KBM-7 (cell line): ENCODE measurements around the gene SLC2A4.
A peak's percentile ranks its signal among the peaks of the same experiment; 100 is the strongest.

Experiments used
- DNase-seq: peaks from one replicate; pipeline ENCODE4 v3.0.0-alpha.2; 2015
- in situ Hi-C: fragments of 300-500 bp; cut with MboI; formaldehyde crosslinking; loops from 2 replicates; pipeline ENCODE4 v1.14.3; 2020; ENCODE audit warnings: low sequenced_read_pairs, low pct_unique_long_range_greater_than_20kb, mixed read lengths

SLC2A4 gene

DNA sequence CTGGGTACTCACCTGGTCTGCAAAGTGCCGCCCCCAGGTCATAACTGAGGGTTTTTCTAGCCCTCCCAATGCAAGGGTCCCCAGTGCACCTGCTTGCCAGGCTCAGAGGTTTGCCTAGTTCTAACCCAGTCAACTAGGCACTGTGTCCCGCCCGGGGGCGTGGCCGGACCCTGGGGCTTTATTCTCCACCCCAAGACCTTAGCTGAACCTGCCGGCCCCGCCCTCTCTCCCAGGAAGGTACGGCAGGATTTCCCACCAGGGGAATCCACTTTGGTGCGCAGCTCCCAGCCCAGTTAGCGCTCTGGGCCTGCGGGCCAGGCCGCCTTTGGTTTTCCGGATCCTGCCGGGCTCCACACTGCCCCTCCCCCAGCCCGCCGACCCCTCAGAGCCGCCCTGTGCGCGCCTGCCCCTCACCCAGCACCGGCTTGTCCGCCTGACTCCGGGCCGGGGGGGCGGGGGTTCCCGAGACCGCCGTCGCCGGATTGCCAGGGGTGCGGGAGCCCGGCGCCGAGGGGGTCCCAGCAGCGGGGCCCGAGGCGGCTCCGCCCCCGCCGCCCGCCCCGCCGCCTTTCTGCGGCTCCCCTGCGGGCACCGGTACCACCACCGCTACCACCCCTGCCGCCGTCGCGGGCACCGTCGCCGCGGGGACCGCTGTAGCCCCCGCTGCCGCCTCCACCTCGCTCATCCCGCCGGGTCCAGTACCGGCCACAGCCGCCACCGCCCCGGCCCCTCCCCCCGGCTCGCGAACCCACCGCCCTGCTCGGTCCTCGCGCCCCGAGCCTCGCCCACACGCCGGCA lies 12.5 kb downstream of the SLC2A4 start:
- peak; percentile 38 for DNase-seq
- in situ Hi-C loops: no loop called here

DNA sequence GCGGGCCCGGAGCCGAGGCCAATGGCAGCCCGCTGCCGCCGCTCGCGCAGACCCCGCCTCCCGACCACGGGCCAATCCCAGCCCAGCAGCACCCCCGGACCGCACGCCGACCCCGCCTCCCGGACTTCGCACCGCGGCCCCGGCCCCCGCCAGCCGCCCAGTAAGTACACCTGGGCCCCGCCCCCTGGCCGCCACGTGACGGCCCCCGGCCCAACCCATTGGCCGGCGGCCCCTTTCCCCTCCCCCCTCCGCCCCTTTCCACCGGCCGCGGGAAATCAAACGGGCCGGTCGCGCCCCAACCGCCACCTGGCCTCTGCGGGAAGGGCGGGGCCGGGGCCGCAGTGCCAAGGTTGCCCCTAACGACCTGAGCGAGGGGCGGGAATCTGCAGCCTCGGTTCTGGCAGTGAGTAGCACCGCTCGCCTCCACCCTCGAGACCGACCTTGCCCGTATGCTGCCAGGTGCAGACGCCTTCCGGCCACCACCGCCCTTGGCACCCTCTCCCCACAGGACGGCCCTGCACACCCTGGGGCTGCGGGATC lies 13.2 kb downstream of the SLC2A4 start, which contains the start of gene YBX2:
Gene YBX2 (minus strand): TSS at position 26 of the 540 bp plus-strand sequence. CDS start 139 bp downstream, outside the sequence.
- DNase-seq: peak; percentile 60
- in situ Hi-C loops: no loop called here

- no peak for DNase-seq
- in situ Hi-C loops: no loop called here
These were observed 14.0 kb downstream of the SLC2A4 start for GRCh38 chr17:7295230-7296180.

GRCh38 chr17:7296189-7296861 lies 14.8 kb downstream of the SLC2A4 start:
- peak; percentile 91 for DNase-seq
- in situ Hi-C loops: no loop called here

DNA sequence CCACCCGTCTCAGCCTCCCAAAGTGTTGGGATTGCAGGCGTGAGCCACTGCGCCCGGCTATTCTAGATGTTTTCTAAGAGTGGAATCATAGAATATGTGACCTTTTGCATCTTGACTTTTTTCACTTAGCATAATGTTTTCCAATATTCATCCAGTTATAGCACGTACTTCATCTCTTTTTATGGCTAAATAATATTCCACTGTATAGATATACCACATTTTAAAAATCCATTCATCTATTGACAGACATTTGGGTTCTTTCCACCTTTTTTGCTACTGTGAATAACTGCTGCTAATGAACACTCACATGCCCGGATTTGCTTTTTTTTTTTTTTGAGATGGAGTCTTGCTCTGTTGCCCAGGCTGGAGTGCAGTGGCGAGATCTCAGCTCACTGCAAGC lies 22.7 kb downstream of the SLC2A4 start:
- in situ Hi-C loops: no loop called here
- no peak for DNase-seq

DNA sequence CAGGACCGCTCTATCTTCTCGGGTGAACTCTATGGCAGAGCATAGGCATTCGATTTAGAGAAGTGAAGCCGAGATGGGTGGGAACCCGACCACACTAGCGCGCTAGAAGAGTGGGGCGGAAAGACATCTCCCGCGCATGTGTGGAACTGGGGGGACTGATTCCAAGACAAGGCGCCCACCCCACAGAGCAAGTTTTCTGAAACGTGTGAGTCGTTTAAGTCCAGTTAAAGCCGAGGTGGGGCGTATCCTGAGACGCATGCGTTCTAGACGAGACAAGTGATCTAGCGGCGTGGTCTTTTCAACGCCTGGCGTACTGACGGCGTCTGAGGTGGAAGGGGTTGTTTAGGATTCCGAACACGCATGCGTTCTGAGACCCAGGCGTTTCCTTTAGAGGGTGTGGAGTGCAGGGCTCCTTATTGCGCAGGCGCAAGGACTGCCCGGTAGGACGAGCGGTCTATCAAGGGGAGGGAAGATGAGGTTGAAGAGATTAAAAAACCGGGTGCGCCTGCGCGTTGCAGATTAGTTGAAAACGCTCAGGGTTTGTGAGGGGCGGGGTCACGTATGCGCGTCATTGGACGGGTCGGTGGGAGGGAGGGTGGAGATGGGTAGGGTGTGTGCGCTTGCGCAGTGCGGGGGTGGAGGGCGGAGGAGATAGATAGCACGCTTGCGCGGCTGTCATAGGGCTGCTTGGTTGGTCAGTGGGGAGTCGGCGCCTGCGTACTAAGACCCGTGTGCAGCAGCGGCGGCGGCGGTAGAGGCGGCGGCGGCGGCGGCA lies 25.6 kb downstream of the SLC2A4 start, which contains the start of gene EIF5A:
Gene EIF5A (plus strand): TSS at position 718 of the 775 bp plus-strand sequence. CDS start 2,008 bp downstream, outside the sequence.
- in situ Hi-C loops: no loop called here
- peak; percentile 99 for DNase-seq

- DNase-seq: no peak
- in situ Hi-C loops: no loop called here
These were observed 26.4 kb downstream of the SLC2A4 start for GRCh38 chr17:7307686-7308624.

GRCh38 chr17:7308625-7309433 lies 27.3 kb downstream of the SLC2A4 start:
- in situ Hi-C loops: no loop called here
- peak; percentile 85 for DNase-seq

DNA sequence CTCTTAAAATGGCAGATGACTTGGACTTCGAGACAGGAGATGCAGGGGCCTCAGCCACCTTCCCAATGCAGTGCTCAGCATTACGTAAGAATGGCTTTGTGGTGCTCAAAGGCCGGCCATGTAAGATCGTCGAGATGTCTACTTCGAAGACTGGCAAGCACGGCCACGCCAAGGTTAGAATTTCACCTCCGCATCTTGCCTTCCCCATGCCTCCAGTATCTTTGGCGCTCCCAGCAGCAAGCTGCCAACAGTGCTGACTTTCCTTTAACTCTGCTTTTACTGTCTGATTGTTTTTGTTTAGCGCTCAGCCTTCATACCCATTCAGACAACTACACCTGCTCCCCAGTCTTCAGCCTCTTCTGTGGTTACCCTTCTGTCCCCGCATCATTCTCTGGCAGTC lies 28.1 kb downstream of the SLC2A4 start:
- DNase-seq: no peak

GRCh38 chr17:7311110-7311705 lies 29.7 kb downstream of the SLC2A4 start:
- DNase-seq: no peak
- in situ Hi-C loops: no loop called here

More for the DNA sequence above, 28.1 kb downstream of the SLC2A4 start:
- in situ Hi-C loops: no loop called here

GRCh38 chr17:7312432-7313087 lies 31.0 kb downstream of the SLC2A4 start:
- DNase-seq: no peak
- in situ Hi-C loops: no loop called here

DNA sequence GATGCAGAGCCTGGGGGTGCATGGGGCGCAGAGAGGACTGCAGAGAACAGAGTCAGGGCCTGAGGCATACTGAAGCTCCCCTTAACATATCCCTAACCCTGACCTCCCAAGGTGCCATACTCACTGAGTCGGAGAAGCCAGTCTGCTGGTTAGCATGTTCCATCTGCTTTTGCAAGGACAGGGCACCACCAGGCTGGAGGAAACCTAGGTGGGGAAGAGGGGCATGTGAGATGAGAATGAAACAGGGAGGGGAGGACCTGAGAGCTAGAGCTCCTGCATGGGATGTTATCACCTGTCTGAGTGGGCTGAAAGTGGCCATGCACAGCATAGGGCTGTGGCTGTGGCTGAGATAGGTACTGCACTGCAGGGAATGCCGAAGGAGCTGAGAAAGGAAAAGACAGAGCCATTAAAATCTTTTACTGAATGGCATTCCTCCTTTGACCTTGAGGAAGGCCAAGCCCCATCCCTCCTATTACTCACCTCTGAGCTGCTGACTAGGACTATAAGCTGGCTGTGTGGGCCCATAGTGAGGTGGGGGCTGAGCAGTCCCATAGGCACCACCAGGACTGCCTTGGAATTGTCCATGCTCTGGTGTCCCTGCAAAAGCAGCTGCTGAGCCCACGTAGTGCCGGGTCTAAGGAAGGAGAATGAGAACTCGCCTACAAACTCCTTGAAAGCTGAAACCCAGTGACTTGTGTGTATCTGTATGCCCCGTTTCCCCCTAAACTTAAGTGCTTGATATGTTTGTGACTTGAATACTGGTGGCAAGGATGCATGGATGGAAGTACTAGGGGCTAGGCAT lies 31.8 kb downstream of the SLC2A4 start:
- peak; percentile 38 for DNase-seq
- in situ Hi-C loops: no loop called here

DNA sequence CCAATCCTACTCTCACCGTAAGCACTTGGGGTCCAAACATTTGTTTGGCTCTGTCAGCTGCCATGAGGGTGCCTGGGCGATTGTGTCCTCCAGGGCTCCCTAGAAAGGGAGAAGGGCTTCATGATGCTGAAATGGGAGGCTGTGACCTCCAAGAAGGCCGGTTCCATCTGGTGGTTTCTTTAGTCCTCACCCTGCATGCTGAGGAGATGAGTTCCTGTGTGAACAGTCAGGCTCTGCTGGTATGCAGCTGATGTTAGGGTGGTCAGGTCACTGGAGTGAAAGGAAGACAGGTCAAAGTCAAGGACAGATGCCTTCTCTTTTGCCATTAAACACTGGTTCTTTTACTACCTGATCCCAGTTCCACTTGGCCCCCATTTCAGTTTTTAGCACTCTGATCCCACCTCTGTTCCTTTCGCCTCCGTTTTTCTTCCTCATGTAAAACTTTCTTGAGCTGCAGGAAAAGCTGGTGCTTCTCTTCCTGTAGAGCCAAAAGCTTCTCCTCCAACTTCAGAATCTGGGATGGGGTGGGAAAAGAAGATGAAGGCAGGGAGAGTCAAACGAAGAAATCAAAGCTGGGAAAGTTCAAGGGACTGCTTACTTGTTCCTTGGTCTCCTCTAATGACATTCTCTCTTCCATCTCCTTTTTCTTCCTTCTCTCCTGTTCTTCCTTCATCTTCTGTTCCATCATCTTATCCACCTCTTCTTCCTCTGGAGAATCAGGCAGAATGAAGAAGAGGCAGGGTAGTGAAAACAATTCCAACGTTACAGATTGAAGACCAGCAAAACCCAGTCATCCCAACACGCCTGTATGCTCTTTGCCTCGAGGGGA lies 32.6 kb downstream of the SLC2A4 start:
- DNase-seq: peak; percentile 31
- in situ Hi-C loops: no loop called here
